ENCODE measurements around the gene SPESP1.
"Not testable (repeated sequence)": the region's sequence is repeated elsewhere in the genome, so short reads cannot be mapped to it uniquely, and the experiment has no call there.

Gene SPESP1

DNA sequence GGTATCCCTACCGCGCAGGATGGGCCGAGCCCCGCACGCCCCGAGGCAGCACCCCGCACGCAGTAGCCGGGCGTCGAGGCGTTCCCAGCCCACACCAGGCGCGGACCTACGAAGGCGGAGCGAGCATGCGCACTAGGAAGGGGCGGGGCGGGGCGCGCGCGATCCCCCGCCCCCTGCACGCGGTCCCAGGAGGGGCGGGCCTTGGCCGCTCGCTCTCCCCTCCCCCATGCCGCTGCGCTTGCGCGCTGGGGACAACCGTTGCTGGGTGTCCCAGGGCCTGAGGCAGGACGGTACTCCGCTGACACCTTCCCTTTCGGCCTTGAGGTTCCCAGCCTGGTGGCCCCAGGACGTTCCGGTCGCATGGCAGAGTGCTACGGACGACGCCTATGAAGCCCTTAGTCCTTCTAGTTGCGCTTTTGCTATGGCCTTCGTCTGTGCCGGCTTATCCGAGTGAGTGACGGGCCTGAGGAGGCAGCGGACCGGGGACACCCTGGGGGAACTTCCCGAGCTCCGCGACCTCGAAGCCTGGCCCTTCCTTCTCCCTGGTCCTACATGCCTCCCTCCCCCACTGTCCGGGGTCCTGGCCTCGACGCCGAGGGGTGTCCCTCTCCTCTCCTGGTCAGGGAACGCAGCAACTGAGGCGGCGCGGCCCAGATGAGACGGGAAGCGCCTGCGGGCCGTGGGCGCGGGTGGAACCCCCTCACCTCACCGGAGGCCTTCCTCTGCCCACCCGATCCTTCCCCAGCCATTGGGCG, at the start of gene SPESP1:
TSS of gene SPESP1 (plus strand) at position 258 of the 755 bp plus-strand sequence. CDS start at position 387, 129 bp downstream.
- DNase-seq = no peak

GRCh38 chr15:68885070-68885469, 45.3 kb upstream of the SPESP1 start:
- DNase-seq = no peak

GRCh38 chr15:68887120-68887519, 43.2 kb upstream of the SPESP1 start:
- no peak for DNase-seq

DNA sequence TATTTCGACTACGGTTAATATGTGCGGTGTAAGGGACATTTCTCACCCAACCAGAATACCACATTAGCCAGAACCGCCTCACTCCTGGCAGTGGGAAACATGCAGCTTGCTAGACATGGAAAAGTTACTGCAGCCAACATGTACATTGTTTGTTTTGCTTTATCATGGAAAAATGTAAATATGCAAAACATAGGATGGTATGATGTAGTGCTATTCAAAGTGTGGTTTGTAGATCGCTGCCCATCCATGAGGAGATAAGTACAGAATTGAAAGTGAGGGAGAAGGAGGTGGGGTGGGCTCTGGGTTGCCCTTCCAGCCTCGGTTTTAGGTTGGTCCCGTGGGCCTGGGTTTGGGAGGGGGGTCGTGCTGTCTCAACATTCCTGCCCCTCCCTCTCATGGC, 42.5 kb upstream of the SPESP1 start:
- no peak for DNase-seq

DNA sequence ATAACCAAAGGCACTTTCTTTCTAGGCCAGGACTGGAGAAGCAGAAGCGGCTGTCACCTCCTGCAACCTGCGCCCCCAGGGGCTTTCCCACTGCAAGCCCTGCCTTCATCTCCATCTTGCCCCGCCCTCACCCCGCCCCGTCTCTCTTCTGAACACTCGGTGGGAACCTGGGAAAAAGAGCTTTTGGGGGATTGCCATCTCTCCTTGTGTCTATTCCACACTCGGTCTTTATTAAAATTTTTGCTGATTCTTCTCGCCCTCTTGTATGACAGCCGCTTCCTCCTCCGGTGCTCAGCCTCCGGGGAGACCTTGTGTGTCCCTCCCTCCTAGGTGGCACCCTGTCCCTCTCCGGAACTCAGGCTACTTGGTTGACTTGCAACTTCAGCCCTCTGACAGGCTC, 41.9 kb upstream of the SPESP1 start:
- no peak for DNase-seq

DNA sequence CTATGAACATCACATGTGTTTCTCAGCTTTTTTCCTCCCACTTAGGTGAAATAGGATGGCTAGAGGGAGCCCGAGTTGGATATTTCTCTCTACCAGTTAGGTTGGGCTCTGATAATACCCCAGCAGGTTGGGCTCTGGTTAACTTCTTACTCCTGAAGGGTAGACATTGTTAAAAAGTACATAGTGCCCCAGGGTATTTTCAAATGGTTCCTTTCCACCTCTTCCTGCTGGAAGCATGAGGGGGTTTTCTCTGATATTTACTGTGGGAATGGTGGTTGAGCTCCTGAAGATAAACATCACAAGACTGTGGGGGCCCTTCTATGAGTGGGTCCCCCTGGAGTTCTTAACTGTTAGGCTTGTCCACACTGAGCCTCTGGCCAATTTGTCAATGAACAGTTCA, 36.1 kb upstream of the SPESP1 start:
- DNase-seq = no peak

DNA sequence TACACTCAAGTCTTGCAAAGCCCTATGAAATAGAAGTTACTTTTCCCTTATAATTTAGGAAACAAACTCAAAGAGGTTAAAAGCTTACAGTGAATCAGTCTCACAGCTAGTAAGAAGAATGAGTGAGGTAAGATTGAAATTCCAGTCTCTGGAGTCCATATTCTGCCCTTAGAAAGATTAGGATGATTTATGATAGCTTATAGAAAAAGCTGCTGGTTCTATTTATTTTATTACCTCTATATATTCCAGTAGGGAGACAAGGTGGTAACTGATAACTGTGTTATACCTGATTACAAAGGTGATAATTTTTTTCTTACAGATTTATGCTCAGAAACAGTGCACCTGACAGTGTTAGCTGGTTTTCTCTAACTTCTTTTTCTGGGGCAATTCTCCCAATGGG, 34.1 kb upstream of the SPESP1 start:
- no peak for DNase-seq

DNA sequence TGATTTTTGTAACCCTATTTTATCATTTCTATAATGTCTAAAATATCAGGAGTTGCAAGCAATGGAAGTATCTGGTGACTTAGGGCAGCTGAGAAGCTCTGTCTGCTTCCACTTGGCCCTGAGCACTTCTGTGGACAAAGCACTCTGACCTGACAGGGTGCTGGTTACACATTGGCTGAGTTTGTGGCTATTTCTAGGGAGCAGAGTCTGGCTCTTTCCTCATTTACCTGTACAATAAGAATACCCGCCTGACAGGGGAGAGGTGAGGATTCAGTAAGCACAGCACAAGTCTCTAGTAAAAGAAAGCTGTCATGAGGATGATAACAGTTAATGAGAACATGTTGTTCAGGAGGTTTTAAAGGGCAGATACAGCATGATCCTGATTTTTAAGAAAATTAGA, 33.3 kb upstream of the SPESP1 start:
- no peak for DNase-seq

DNA sequence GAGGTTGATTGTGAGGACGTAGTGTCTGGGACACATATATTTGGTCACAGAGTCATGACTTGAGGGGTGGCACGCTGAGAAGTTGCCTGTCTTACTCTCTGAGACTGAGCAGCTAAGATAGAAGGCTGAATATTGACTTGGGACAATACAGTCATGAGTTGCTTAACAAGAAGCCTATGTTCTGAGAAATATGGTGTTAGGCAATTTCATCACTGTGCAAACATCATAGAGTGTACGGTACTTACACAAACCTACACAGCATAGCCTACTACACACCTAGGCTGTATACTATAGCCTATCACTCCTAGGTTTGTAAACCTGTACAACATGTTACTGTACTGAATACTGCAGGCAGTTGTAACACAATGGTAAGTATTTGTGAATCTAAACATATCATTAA, 30.3 kb upstream of the SPESP1 start:
- no peak for DNase-seq

GRCh38 chr15:68907396-68907923, 22.9 kb upstream of the SPESP1 start:
- no peak for DNase-seq

DNA sequence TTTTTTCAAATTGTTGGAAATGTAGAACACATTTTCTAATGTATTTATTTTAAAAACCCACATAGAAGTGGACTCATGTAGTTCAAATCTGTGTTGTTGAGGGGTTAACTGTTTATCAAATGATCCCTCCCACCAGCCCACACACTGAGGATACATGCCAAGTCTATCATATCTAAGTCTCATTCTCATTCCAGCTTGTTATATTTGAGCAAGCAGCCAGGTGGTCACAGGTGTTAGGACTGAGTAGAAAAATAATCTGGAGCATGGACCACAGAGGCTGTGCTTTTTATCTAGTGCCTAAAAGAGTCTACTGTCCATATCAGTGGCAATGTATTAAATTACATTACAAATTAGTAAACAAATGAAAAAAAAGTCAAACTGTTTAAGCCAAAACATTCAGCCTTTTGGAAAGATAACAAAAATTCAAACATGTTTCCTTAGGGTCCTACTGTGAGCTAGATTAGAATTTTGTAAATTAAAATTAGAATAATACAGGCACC, 20.7 kb upstream of the SPESP1 start:
- DNase-seq = no peak

GRCh38 chr15:68910341-68910740, 20.0 kb upstream of the SPESP1 start:
- no peak for DNase-seq

DNA sequence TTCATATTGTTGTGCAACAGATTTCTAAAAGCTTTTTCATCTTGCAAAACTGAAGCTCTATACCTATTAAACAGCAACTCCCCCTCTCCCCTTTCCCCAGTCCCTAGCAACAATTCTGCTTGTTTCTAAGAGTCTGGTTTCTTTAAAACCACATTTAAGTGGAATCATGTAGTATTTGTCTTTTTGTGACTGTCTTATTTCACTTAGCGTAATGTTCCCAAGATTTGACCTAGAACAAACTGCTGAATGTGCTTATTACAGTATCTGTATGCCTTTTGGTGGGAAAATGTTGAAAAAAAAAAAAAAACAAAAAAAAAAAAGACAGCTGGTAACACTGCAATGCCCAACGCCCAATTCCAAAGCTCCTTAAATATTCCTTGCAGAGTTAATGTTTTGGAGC, 19.5 kb upstream of the SPESP1 start:
- DNase-seq = no peak

DNA sequence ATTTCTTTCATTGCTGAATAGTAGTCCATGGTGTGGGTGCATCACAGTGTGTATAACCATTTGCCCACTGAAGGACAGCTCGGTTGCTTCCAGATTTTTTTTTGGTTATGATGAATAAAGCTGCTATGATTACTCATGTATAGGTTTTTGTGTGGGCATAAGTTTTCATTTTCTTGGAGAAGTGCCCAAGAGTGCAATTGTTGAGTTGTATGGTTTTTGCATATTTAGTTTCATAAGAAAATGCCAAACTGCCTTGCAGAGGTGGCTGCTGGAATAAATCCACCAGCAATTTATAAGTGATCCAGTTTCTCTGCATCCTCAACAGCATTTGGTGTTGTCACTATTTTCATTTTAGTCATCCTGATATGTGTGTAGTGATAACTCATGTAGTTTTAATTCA, 8.4 kb upstream of the SPESP1 start:
- DNase-seq = no peak

GRCh38 chr15:68924866-68925560, 5.3 kb upstream of the SPESP1 start:
- peak; percentile 64 for DNase-seq

DNA sequence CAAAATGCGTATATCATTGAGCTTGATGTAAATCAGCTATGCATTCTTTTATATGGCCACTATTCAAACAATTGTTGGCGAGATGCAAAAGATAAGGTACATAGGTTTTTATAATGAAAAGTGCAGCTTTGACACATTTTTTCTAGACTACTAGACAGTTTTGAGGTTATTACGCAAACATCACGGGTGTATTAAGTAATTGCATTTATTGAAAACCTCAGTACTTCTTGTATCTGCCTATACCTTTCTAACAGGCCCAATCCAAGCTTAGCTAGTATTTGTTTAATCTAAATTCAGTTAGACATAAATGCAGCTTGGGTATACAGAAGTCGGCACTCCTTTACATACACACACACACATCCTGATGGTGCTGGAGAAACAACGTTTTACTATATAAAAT, 2.7 kb downstream of the SPESP1 start:
- DNase-seq = no peak

DNA sequence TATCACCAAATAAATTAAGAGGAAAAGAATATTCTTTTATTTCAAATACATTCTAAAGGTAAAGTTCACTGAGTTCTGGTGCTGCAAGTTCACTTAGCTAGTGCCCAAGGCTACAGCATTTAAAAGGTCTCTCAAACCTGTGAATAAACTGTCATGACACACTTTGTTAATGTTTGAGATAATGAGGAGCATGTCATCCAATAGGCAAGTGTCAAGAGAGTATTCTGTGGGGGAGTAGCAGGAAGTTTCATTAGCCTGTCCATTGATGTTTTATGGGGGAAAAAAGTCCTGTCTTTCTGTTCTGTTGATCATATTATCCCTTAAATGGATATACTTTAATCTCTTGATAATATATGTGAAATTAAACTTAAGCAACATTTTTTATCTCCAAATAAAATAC, 4.0 kb downstream of the SPESP1 start:
- DNase-seq = no peak

- DNase-seq = no peak
These were observed 5.1 kb downstream of the SPESP1 start for GRCh38 chr15:68935400-68935937.

DNA sequence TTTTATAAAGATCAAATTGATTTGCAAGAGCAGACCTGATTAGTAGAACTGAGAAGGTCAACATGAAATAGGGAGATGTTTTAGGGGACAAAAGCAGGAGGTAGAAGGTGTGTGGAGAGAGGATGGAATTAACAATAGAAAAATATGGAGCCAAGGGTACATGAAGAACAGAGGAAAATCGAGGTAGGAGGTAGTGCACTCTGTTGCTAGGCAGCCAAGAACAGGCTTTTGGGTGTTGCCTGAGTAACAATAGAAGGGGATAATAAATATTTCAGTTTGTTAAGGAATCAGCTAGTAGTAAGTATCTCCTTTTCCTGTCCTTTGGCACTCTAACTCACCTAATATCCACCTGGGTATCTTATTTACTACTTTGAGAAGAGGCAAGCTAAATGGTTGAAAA, 9.2 kb downstream of the SPESP1 start:
- no peak for DNase-seq

- no peak for DNase-seq
These were observed 21.5 kb downstream of the SPESP1 start for GRCh38 chr15:68951813-68952212.

DNA sequence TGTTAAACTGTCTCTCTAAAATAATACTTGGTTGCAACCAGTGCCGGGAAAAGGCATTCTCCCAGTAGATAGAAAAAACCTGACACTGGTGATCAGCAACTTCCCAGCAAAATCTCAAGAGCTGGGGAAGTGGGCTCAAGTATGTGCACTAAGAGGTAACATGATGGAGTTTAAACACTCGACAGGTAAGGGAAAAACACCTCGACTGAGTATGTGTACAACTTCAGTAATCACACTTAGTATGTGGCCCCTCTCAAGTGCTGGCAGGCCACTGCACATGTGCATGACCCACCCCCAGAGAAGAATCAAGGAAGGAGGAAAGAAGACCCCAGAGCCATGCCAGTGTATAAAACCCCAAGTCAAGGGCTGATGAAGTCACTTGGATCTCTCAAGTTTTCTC, 27.4 kb downstream of the SPESP1 start:
- DNase-seq = no peak

DNA sequence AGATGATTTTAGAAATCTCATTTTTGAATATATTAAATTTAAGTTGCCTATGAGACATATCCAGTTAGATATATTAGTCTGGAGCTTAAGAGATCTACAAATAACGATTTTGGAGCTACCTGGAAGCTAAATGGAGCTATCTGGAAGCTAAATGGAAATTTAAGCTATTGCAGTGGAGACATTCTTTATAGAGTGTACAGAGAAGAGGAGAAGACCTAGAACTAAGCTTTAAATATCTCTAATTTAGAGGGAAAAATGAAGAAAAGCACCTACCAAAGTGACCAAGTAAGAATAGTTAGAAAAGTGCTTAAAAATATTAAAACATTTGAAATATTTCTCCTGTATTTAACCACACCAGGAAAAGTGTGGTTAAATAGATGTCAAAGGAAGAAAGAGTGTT, 28.3 kb downstream of the SPESP1 start:
- DNase-seq = no peak

GRCh38 chr15:68962465-68962864, 32.1 kb downstream of the SPESP1 start:
- no peak for DNase-seq

- not testable (repeated sequence) for DNase-seq
These were observed 33.4 kb downstream of the SPESP1 start for GRCh38 chr15:68963719-68964118.

Data from NK-92 treated with Interleukin-12 subunit alpha and Interleukin-12 subunit beta, amount 100 ng/mL, for 24 hours (cell line).